H1 (cell line): ENCODE data around the gene ZNF106. TPM values are rescaled to one million over a fixed set of nuclear protein-coding genes. Genes with fewer than 3 reads are reported as not detected.

Source experiments
- CTCF ChIA-PET: fragments of 300-600 bp; sonication (Branson Sonifier 250); formaldehyde crosslinking; loops from one replicate; lab custom pipeline; 2021; ENCODE audit not compliant: partially characterized antibody; lab: Charles Lee
- POLR2A ChIA-PET: fragments of 300-600 bp; sonication (Branson Sonifier 250); formaldehyde crosslinking; loops from one replicate; lab custom pipeline; 2021; ENCODE audit warnings: inconsistent platforms; ENCODE audit not compliant: partially characterized antibody; lab: Charles Lee
- DNase-seq, 2 experiments: peaks; one replicate each; pipeline versions ENCODE4 v3.0.0 to v3.0.0-alpha.2; 2010 to 2022; ENCODE audit warnings: low spot score in 2 of 2, low read depth in 1 of 2, mixed read lengths in 1 of 2
- FAIRE-seq: peaks from 2 replicates; lab custom pipeline; 2011; peaks lifted over from hg19 to GRCh38; lab: Jason Lieb, UNC
- H2AFZ ChIP-seq: 2 replicates; pipeline ENCODE4 v1.8.1; 2012; ENCODE audit warnings: low read length, inconsistent platforms
- H2AK5ac ChIP-seq: 2 replicates; pipeline ENCODE4 v1.6.1; 2013; ENCODE audit warnings: low read depth, low read length
- H2BK120ac ChIP-seq: replicated peaks from 2 replicates; pipeline ENCODE3; 2013; ENCODE audit warnings: low read depth, low read length, inconsistent platforms
- H2BK12ac ChIP-seq: 2 replicates; pipeline ENCODE4 v1.6.1; 2013; ENCODE audit warnings: low read depth, low read length
- H2BK15ac ChIP-seq: 2 replicates; pipeline ENCODE4 v1.6.1; 2013; ENCODE audit warnings: low read length
- H2BK20ac ChIP-seq: 2 replicates; pipeline ENCODE4 v1.6.1; 2013; ENCODE audit warnings: low read length
- H2BK5ac ChIP-seq: 2 replicates; pipeline ENCODE4 v1.6.1; 2013; ENCODE audit warnings: low read depth, low read length
- H3K14ac ChIP-seq: 2 replicates; pipeline ENCODE4 v1.6.1; 2013; ENCODE audit warnings: inconsistent platforms; ENCODE audit not compliant: insufficient read length
- H3K18ac ChIP-seq: 2 replicates; pipeline ENCODE4 v1.6.1; 2013; ENCODE audit warnings: low read length; ENCODE audit errors: extremely low read depth
- H3K23ac ChIP-seq: 2 replicates; pipeline ENCODE4 v1.6.1; 2013; ENCODE audit warnings: inconsistent platforms; ENCODE audit not compliant: insufficient read length
- H3K23me2 ChIP-seq: 2 replicates; pipeline ENCODE4 v1.6.1; 2013; ENCODE audit warnings: low read depth, low read length
- H3K27ac ChIP-seq: 2 replicates; pipeline ENCODE4 v1.6.1; 2011; ENCODE audit warnings: low read depth, low read length, inconsistent platforms
- H3K27me3 ChIP-seq, 4 experiments: replicated peaks in 1 of 4; 1 replicate in 1 of 4; 2 replicates in 3 of 4; pipeline versions ENCODE4 v1.6.1 to v1.8.1; 2011 to 2013; ENCODE audit warnings: low read length in 3 of 4, mild to moderate bottlenecking in 3 of 4, inconsistent platforms in 2 of 4, mixed read lengths in 2 of 4, moderate library complexity in 1 of 4; ENCODE audit not compliant: control insufficient read depth in 3 of 4, insufficient read depth in 3 of 4; ENCODE audit errors: extremely low read depth in 1 of 4
- H3K36me3 ChIP-seq, 4 experiments: 2 replicates each; pipeline versions ENCODE4 v1.6.1 to v1.8.1; 2011 to 2013; ENCODE audit warnings: mild to moderate bottlenecking in 4 of 4, low read length in 3 of 4, moderate library complexity in 2 of 4, control low read depth in 1 of 4, inconsistent platforms in 1 of 4; ENCODE audit not compliant: insufficient read depth in 4 of 4, control insufficient read depth in 2 of 4
- H3K4ac ChIP-seq: replicated peaks from 2 replicates; pipeline ENCODE3; 2013; ENCODE audit warnings: low read length, low read depth, mixed read lengths, inconsistent platforms; ENCODE audit not compliant: insufficient read length
- H3K4me1 ChIP-seq, 4 experiments: replicated peaks in 1 of 4; 1 replicate in 1 of 4; 2 replicates in 3 of 4; pipeline versions ENCODE4 v1.6.1 to v1.8.1; 2011 to 2013; ENCODE audit warnings: low read length in 3 of 4, inconsistent platforms in 2 of 4, mixed read lengths in 1 of 4; ENCODE audit not compliant: insufficient read depth in 4 of 4, control insufficient read depth in 3 of 4
- H3K4me2 ChIP-seq, 2 experiments: 2 replicates each; pipeline versions ENCODE4 v1.6.1 to v1.8.1; 2011 to 2013; ENCODE audit warnings: low read depth in 2 of 2, low read length in 2 of 2, control low read depth in 1 of 2, inconsistent platforms in 1 of 2, mild to moderate bottlenecking in 1 of 2; ENCODE audit not compliant: insufficient read depth in 1 of 2
- H3K4me3 ChIP-seq, 4 experiments: fragments of 200-600, 300-600 bp in 1 of 4; sonication (generic), shearing (Covaris generic), sonication (Bioruptor Twin) in 1 of 4; 2 replicates each; pipeline versions ENCODE4 v1.5.1 to v1.8.1; 2011 to 2016; ENCODE audit warnings: low read length in 4 of 4, low read depth in 3 of 4, control low read depth in 2 of 4, inconsistent platforms in 2 of 4, mild to moderate bottlenecking in 2 of 4, mixed read lengths in 1 of 4, moderate library complexity in 1 of 4; ENCODE audit not compliant: insufficient read depth in 2 of 4; ENCODE audit errors: extremely low read depth in 1 of 4
- H3K56ac ChIP-seq: replicated peaks from 2 replicates; pipeline ENCODE3; 2013; ENCODE audit warnings: low read depth, mild to moderate bottlenecking, mixed read lengths, low read length, inconsistent platforms; ENCODE audit not compliant: insufficient read length
- H3K79me1 ChIP-seq: 2 replicates; pipeline ENCODE4 v1.6.1; 2013; ENCODE audit warnings: low read depth, low read length, control low read depth
- H3K79me2 ChIP-seq, 2 experiments: 2 replicates each; pipeline versions ENCODE4 v1.6.1 to v1.8.1; 2012 to 2013; ENCODE audit warnings: low read length in 2 of 2, mild to moderate bottlenecking in 2 of 2, inconsistent platforms in 1 of 2; ENCODE audit not compliant: insufficient read depth in 2 of 2, control insufficient read depth in 1 of 2
- H3K9ac ChIP-seq, 4 experiments: replicated peaks in 1 of 4; 1 replicate in 1 of 4; 2 replicates in 3 of 4; pipeline versions ENCODE4 v1.6.1 to v1.8.1; 2011 to 2013; ENCODE audit warnings: low read depth in 3 of 4, low read length in 3 of 4, control low read depth in 2 of 4, mild to moderate bottlenecking in 2 of 4, moderate library complexity in 2 of 4, inconsistent platforms in 1 of 4; ENCODE audit errors: extremely low read depth in 1 of 4
- H3K9me3 ChIP-seq, 2 experiments: 2 replicates each; pipeline versions ENCODE4 v1.6.1 to v1.8.1; 2012 to 2013; ENCODE audit warnings: mild to moderate bottlenecking in 2 of 2, moderate library complexity in 2 of 2, control low read depth in 1 of 2, inconsistent platforms in 1 of 2, low read depth in 1 of 2, low read length in 1 of 2, mixed read lengths in 1 of 2; ENCODE audit not compliant: insufficient read depth in 2 of 2
- H4K20me1 ChIP-seq, 2 experiments: replicated peaks in 1 of 2; 2 replicates each; pipeline versions ENCODE3 to v1.8.1; 2011 to 2013; ENCODE audit warnings: inconsistent platforms in 2 of 2, low read length in 2 of 2, mild to moderate bottlenecking in 1 of 2; ENCODE audit not compliant: insufficient read depth in 2 of 2, control insufficient read depth in 1 of 2
- H4K5ac ChIP-seq: 2 replicates; pipeline ENCODE4 v1.6.1; 2013; ENCODE audit warnings: low read length, low read depth, mixed read lengths, inconsistent platforms; ENCODE audit not compliant: insufficient read length
- H4K8ac ChIP-seq: 2 replicates; pipeline ENCODE4 v1.8.0; 2013; ENCODE audit warnings: mild to moderate bottlenecking, moderate library complexity, low read length, inconsistent platforms; ENCODE audit not compliant: insufficient read depth; ENCODE audit errors: extremely low read depth
- H4K91ac ChIP-seq: replicated peaks from 2 replicates; pipeline ENCODE3; 2013; ENCODE audit warnings: low read length, mixed read lengths, inconsistent platforms; ENCODE audit not compliant: insufficient read length
- CHD1 ChIP-seq: IDR thresholded peaks from 2 replicates; pipeline ENCODE4 v1.6.1; 2012; ENCODE audit warnings: low read depth, low read length, improper control_type of control experiment
- RXRA ChIP-seq: IDR thresholded peaks from 2 replicates; pipeline ENCODE4 v1.6.1; 2011; ENCODE audit warnings: low read depth, mild to moderate bottlenecking, low read length, moderate library complexity; ENCODE audit not compliant: insufficient read depth
- SP1 ChIP-seq: IDR thresholded peaks from 2 replicates; pipeline ENCODE4 v1.6.1; 2011; ENCODE audit warnings: low read depth, low read length
- WGBS, 2 experiments: shearing (Covaris generic) in 1 of 2; methylation state at CpG; one replicate each; pipeline versions ENCODE4 v1.1.6 to v1.1.7; 2013 to 2015; ENCODE audit warnings: low lambda C conversion rate in 2 of 2, mixed read lengths in 2 of 2, inconsistent platforms in 1 of 2, low coverage in 1 of 2, missing lambda C conversion rate in 1 of 2; ENCODE audit not compliant: insufficient replicate concordance in 2 of 2, insufficient coverage in 1 of 2, insufficient read length in 1 of 2; ENCODE audit errors: extremely low coverage in 1 of 2, missing lambda C conversion rate in 1 of 2; 5-methylcytosine and 5-hydroxymethylcytosine counted together
- polyA plus RNA-seq, 7 experiments: library from polyadenylated mRNA; depleted of rRNA in 3 of 7; stranded (reverse) in 5 of 7; unstranded in 2 of 7; fragments of >200 nt in 5 of 7; fragments of 200-250 nt in 2 of 7; gene quantifications; 1 replicate in 5 of 7; 2 replicates in 1 of 7; 4 replicates in 1 of 7; pipeline versions ENCODE4 v1.2.1 to v1.2.3, GENCODE V29; 2011 to 2013; ENCODE audit warnings: missing spikeins in 2 of 7, mixed read lengths in 2 of 7
- total RNA-seq: library from RNA; stranded (reverse); fragmentation: NEBNext Ultra II Directional; extraction: Animal tissue kit (Norgen Biotek cat#: 25700); gene quantifications from 2 replicates; pipeline ENCODE4 v1.2.1, GENCODE V29; 2021

Gene ZNF106
- total and polyA plus RNA-seq, 2 of the 8 experiments (the other 6 are each of a cell fraction or from before 2014, with no cell fraction given), result 18.2 to 62.0 TPM

- H3K4me2 ChIP-seq, result no peak overlapping the region
- no peaks in the 10 kb centered on the region for H3K79me1 ChIP-seq
- no peak overlapping the region for H2BK15ac ChIP-seq
- no peaks in the 10 kb centered on the region for H3K79me2 ChIP-seq
- no peak for FAIRE-seq
- H3K9me3 ChIP-seq, result no peaks in the 10 kb centered on the region
- no peak overlapping the region for H4K5ac ChIP-seq
- H4K8ac ChIP-seq, result no peak overlapping the region
- DNase-seq, result no peak
- no peaks in the 10 kb centered on the region for H4K20me1 ChIP-seq
- no peaks in the 10 kb centered on the region for H3K23me2 ChIP-seq
- POLR2A ChIA-PET, result no interaction called here
- H2AFZ ChIP-seq, result no peak overlapping the region
- H2BK5ac ChIP-seq, result no peak overlapping the region
- H3K4me1 ChIP-seq, result no peaks in the 10 kb centered on the region
- H3K27me3 ChIP-seq, result no peaks in the 10 kb centered on the region
- no peak overlapping the region for H2AK5ac ChIP-seq
- H2BK120ac ChIP-seq, result no peak overlapping the region
- CTCF ChIA-PET, result no interaction called here
- H3K36me3 ChIP-seq, result peaks cover 5 to 38% (median 18%) of the 10 kb centered on the region in 4 experiments; a peak in 7 of 8 replicates
- no peak overlapping the region for H2BK12ac ChIP-seq
- no peak overlapping the region for H3K4me3 ChIP-seq
- no peak overlapping the region for H3K56ac ChIP-seq
- no peak overlapping the region for H3K18ac ChIP-seq
- 93% methylated on average over 4 of the region's 4 CpGs; no CpG with 5 or more reads in 1 of the 2 experiments for WGBS, 2 experiments
- H3K9ac ChIP-seq, result no peak overlapping the region
- TF ChIP-seq SP1 (no peak), RXRA (no peak), CHD1 (no peak)
- H2BK20ac ChIP-seq, result no peak overlapping the region
- no peak overlapping the region for H4K91ac ChIP-seq
- H3K27ac ChIP-seq, result no peak overlapping the region
- no peak overlapping the region for H3K14ac ChIP-seq
- no peak overlapping the region for H3K4ac ChIP-seq
- no peak overlapping the region for H3K23ac ChIP-seq
Observed at GRCh38 chr15:42450425-42450790, 40.5 kb downstream of the ZNF106 start.
